Activated B cell treated with CpG ODN at 0.5 μM for 24 hours (primary cell): ENCODE data around the gene LZTR1. TPM values are rescaled to one million over a fixed set of nuclear protein-coding genes. Genes with fewer than 3 reads are reported as not detected.

Experiments used
- ATAC-seq: fragments of 200-7000 bp; cut with Tn5 transposase; one replicate; pipeline ENCODE4 v1.10.0; 2021; ENCODE audit warnings: low read depth, mild to moderate bottlenecking, moderate library complexity
- CTCF ChIA-PET: fragments of 350-600 bp; sonication (Branson Sonifier 250); formaldehyde crosslinking; loops from one replicate; lab custom pipeline; 2021; ENCODE audit warnings: antibody characterized with exemption; lab: Charles Lee
- POLR2A ChIA-PET: fragments of 350-600 bp; sonication (Branson Sonifier 250); formaldehyde crosslinking; loops from one replicate; lab custom pipeline; 2021; ENCODE audit warnings: antibody characterized with exemption; lab: Charles Lee
- DNase-seq: peaks from one replicate; pipeline ENCODE4 v3.0.0; 2022
- H3K27ac Mint-ChIP-seq: one replicate; pipeline ENCODE4 v1.8.0; 2020; ENCODE audit warnings: mixed read lengths
- H3K27me3 Mint-ChIP-seq: one replicate; pipeline ENCODE4 v1.8.0; 2021; ENCODE audit warnings: mixed read lengths
- H3K36me3 Mint-ChIP-seq: one replicate; pipeline ENCODE4 v1.8.0; 2021; ENCODE audit warnings: low read depth, mixed read lengths
- H3K4me1 Mint-ChIP-seq: one replicate; pipeline ENCODE4 v1.8.0; 2021; ENCODE audit warnings: mixed read lengths
- H3K4me3 Mint-ChIP-seq: one replicate; pipeline ENCODE4 v1.8.0; 2020; ENCODE audit warnings: mild to moderate bottlenecking, mixed read lengths
- H3K9me3 Mint-ChIP-seq: one replicate; pipeline ENCODE4 v1.8.0; 2020; ENCODE audit warnings: mixed read lengths
- CTCF ChIP-seq: fragments of 200-600 bp; IDR thresholded peaks from one replicate; pipeline ENCODE4 v1.8.0; 2022; ENCODE audit warnings: antibody characterized with exemption, mild to moderate bottlenecking
- intact Hi-C: fragments of 100-400 bp; cut with micrococcal nuclease; formaldehyde crosslinking; loops from one replicate; pipeline ENCODE4 v1.15.1; 2024
- total RNA-seq: library from RNA; stranded (reverse); gene quantifications from 2 replicates; pipeline ENCODE4 v1.2.3, GENCODE V29; 2022

LZTR1 gene
- total RNA-seq, 1 donor from 2014 or later = 89.3 TPM

- POLR2A ChIA-PET = no interaction called here
- H3K4me1 Mint-ChIP-seq = peaks cover 2% of the 10 kb centered on the region
- no peaks in the 10 kb centered on the region for H3K27me3 Mint-ChIP-seq
- DNase-seq (no peak), ATAC-seq (no peak)
- H3K36me3 Mint-ChIP-seq = peaks cover 53% of the 10 kb centered on the region
- intact Hi-C loops = no loop called here
- no peak for TF ChIP-seq CTCF
- no peak overlapping the region for H3K4me3 Mint-ChIP-seq
- H3K27ac Mint-ChIP-seq = no peak overlapping the region
- CTCF ChIA-PET = no interaction called here
- H3K9me3 Mint-ChIP-seq = no peaks in the 10 kb centered on the region
Observed at GRCh38 chr22:20993304-20994127, 11.4 kb downstream of the LZTR1 start.

- H3K27ac Mint-ChIP-seq = no peak overlapping the region
- H3K9me3 Mint-ChIP-seq = no peaks in the 10 kb centered on the region
- H3K27me3 Mint-ChIP-seq = no peaks in the 10 kb centered on the region
- intact Hi-C loops = no loop called here
- ChIA-PET CTCF (no interaction called here), POLR2A (no interaction called here)
- no peak for TF ChIP-seq CTCF
- peaks cover 2% of the 10 kb centered on the region for H3K4me1 Mint-ChIP-seq
- ATAC-seq (no peak), DNase-seq (no peak)
- no peak overlapping the region for H3K4me3 Mint-ChIP-seq
- peaks cover 57% of the 10 kb centered on the region for H3K36me3 Mint-ChIP-seq
Observed at GRCh38 chr22:20994128-20994901, 12.2 kb downstream of the LZTR1 start.

GRCh38 chr22:20994902-20995241 lies 12.8 kb downstream of the LZTR1 start:
- no peak for DNase-seq
- no peak for ATAC-seq
- Mint-ChIP-seq H3K27ac (no peak overlapping the region), H3K4me1 (peaks cover under 1% of the 10 kb centered on the region), H3K36me3 (peaks cover 61% of the 10 kb centered on the region), H3K27me3 (no peaks in the 10 kb centered on the region), H3K4me3 (no peak overlapping the region), H3K9me3 (no peaks in the 10 kb centered on the region)
- POLR2A ChIA-PET = no interaction called here
- no peak for TF ChIP-seq CTCF
- CTCF ChIA-PET = no interaction called here
- intact Hi-C loops = no loop called here

- H3K9me3 Mint-ChIP-seq = no peaks in the 10 kb centered on the region
- intact Hi-C loops = no loop called here
- H3K27ac Mint-ChIP-seq = no peak overlapping the region
- peaks cover 62% of the 10 kb centered on the region for H3K36me3 Mint-ChIP-seq
- H3K4me1 Mint-ChIP-seq = peaks cover 6% of the 10 kb centered on the region
- no peak overlapping the region for H3K4me3 Mint-ChIP-seq
- no peaks in the 10 kb centered on the region for H3K27me3 Mint-ChIP-seq
- no peak for TF ChIP-seq CTCF
- no peak for ATAC-seq
- ChIA-PET CTCF (no interaction called here), POLR2A (no interaction called here)
- DNase-seq = no peak
Observed at GRCh38 chr22:20995329-20996030, 13.4 kb downstream of the LZTR1 start.

- no peaks in the 10 kb centered on the region for H3K9me3 Mint-ChIP-seq
- POLR2A ChIA-PET = no interaction called here
- TF ChIP-seq CTCF = no peak
- H3K4me1 Mint-ChIP-seq = peaks cover 12% of the 10 kb centered on the region
- H3K27me3 Mint-ChIP-seq = no peaks in the 10 kb centered on the region
- DNase-seq (no peak), ATAC-seq (no peak)
- no peak overlapping the region for H3K27ac Mint-ChIP-seq
- peaks cover 58% of the 10 kb centered on the region for H3K36me3 Mint-ChIP-seq
- H3K4me3 Mint-ChIP-seq = no peak overlapping the region
- CTCF ChIA-PET = no interaction called here
- intact Hi-C loops = no loop called here
Observed at GRCh38 chr22:20996031-20996410, 13.9 kb downstream of the LZTR1 start.
